K562 (cell line): ENCODE results near the gene VAPB. TPM values are rescaled to one million over a fixed set of nuclear protein-coding genes. Genes with fewer than 3 reads are reported as not detected.

ENCODE experiments used
- ATAC-seq: fragments of 200-7000 bp; cut with Tn5 transposase; 3 replicates; pipeline ENCODE4 v1.9.1; 2020; ENCODE audit warnings: moderate library complexity
- BruUV-seq: library from RNA; stranded (reverse); fragments of 400-500 nt; replicated peaks from 2 replicates; lab custom pipeline; 2021; lab: Mats Ljungman, UMichigan
- CTCF ChIA-PET: fragments of 300-600 bp; formaldehyde crosslinking; extraction: SDS; loops from one replicate; lab custom pipeline; 2021; ENCODE audit warnings: low intra/inter-chr PET ratio; lab: Yijun Ruan, JAX
- POLR2A ChIA-PET: fragments of 300-600, 350-650 bp; sonication (Branson Sonifier 250); formaldehyde crosslinking; extraction: SDS; loops from one replicate; lab custom pipeline; 2021; ENCODE audit warnings: antibody characterized with exemption, inconsistent platforms; lab: Yijun Ruan, JAX
- DNase-seq, 4 experiments: peaks; one replicate each; pipeline versions ENCODE4 v3.0.0 to v3.0.0-alpha.2; 2011 to 2018; ENCODE audit warnings: low spot score in 3 of 4, mixed read lengths in 3 of 4; ENCODE audit errors: extremely low read depth in 1 of 4
- FAIRE-seq: peaks from 2 replicates; lab custom pipeline; 2011; peaks lifted over from hg19 to GRCh38; lab: Jason Lieb, UNC
- H2AFZ ChIP-seq: 2 replicates; pipeline ENCODE4 v1.6.0; 2011; ENCODE audit warnings: low read depth, low read length, control low read depth, inconsistent platforms
- H3K27ac ChIP-seq: fragments of 200-600 bp; 3 replicates; pipeline ENCODE4 v1.8.0; 2011; ENCODE audit warnings: low read depth, mild to moderate bottlenecking, control low read depth, inconsistent platforms, low read length, moderate library complexity, mixed read lengths; ENCODE audit errors: extremely low read depth
- H3K27me3 ChIP-seq, 2 experiments: fragments of 300-600 bp in 1 of 2; 2 replicates in 1 of 2; 3 replicates in 1 of 2; pipeline versions ENCODE4 v1.6.0 to v1.8.0; 2011; ENCODE audit warnings: inconsistent platforms in 2 of 2, low read length in 2 of 2, mild to moderate bottlenecking in 1 of 2, mixed read lengths in 1 of 2, moderate library complexity in 1 of 2; ENCODE audit not compliant: control insufficient read depth in 2 of 2, insufficient read depth in 2 of 2
- H3K36me3 ChIP-seq: fragments of 300-600 bp; 3 replicates; pipeline ENCODE4 v1.8.0; 2011; ENCODE audit warnings: mild to moderate bottlenecking, low read length, inconsistent platforms; ENCODE audit not compliant: control insufficient read depth, insufficient read depth
- H3K4me1 ChIP-seq, 2 experiments: fragments of 200-600 bp in 1 of 2; replicated peaks in 1 of 2; 2 replicates in 1 of 2; 3 replicates in 1 of 2; pipeline versions ENCODE4 v1.5.1 to v1.8.0; 2011; ENCODE audit warnings: inconsistent platforms in 2 of 2, low read length in 2 of 2, mild to moderate bottlenecking in 1 of 2, mixed read lengths in 1 of 2, moderate library complexity in 1 of 2; ENCODE audit not compliant: control insufficient read depth in 2 of 2, insufficient read depth in 2 of 2
- H3K4me2 ChIP-seq: 2 replicates; pipeline ENCODE4 v1.6.1; 2011; ENCODE audit warnings: low read length, control low read depth, inconsistent platforms, mixed read lengths; ENCODE audit not compliant: insufficient read depth
- H3K4me3 ChIP-seq: fragments of 200-600 bp; sonication (generic), shearing (Covaris generic); 2 replicates; pipeline ENCODE4 v1.5.1; 2016; ENCODE audit warnings: control low read depth, inconsistent platforms
- H3K79me2 ChIP-seq: fragments of 200-600 bp; 3 replicates; pipeline ENCODE4 v1.8.0; 2011; ENCODE audit warnings: low read length, inconsistent platforms; ENCODE audit not compliant: control insufficient read depth, insufficient read depth
- H3K9ac ChIP-seq, 2 experiments: 2 replicates each; pipeline versions ENCODE4 v1.6.0 to v1.6.1; 2011; ENCODE audit warnings: low read depth in 2 of 2, low read length in 2 of 2, control low read depth in 1 of 2, inconsistent platforms in 1 of 2, mild to moderate bottlenecking in 1 of 2, mixed read lengths in 1 of 2; ENCODE audit not compliant: insufficient read depth in 1 of 2
- H3K9me1 ChIP-seq: one replicate; pipeline ENCODE4 v1.6.0; 2011; ENCODE audit warnings: inconsistent platforms, mild to moderate bottlenecking, low read length, moderate library complexity; ENCODE audit not compliant: control insufficient read depth, insufficient read depth
- H3K9me3 ChIP-seq: replicated peaks from 2 replicates; pipeline ENCODE4 v1.5.1; 2011; ENCODE audit warnings: low read depth, low read length, inconsistent platforms; ENCODE audit not compliant: control insufficient read depth, insufficient read depth
- H4K20me1 ChIP-seq: replicated peaks from 2 replicates; pipeline ENCODE4 v1.6.1; 2011; ENCODE audit warnings: low read length, inconsistent platforms, mixed read lengths; ENCODE audit not compliant: control insufficient read depth, insufficient read depth
- CBFA2T3 ChIP-seq: fragments of 450-650 bp; IDR thresholded peaks from 2 replicates; pipeline ENCODE4 v1.6.1; 2017
- CTCF ChIP-seq, 3 experiments: IDR thresholded peaks in 2 of 3; conservative IDR thresholded peaks in 1 of 3; 2 replicates each; pipeline ENCODE4 v1.5.1; 2011 to 2012; ENCODE audit warnings: low read length in 3 of 3, mild to moderate bottlenecking in 3 of 3, control low read depth in 2 of 3, improper control_type of control experiment in 1 of 3, inconsistent platforms in 1 of 3, low read depth in 1 of 3, mixed read lengths in 1 of 3, moderate library complexity in 1 of 3; ENCODE audit not compliant: insufficient read depth in 2 of 3
- NFXL1 ChIP-seq: fragments of 450-650 bp; formaldehyde crosslinking; IDR thresholded peaks from 2 replicates; pipeline ENCODE4 v1.4.0; 2021; ENCODE audit warnings: mild to moderate bottlenecking
- WGBS: fragments of 100-300 bp; shearing (Covaris generic); methylation state at CpG from one replicate; pipeline ENCODE4 v1.1.6; 2016; ENCODE audit warnings: low coverage, mixed read lengths; ENCODE audit not compliant: insufficient coverage; ENCODE audit errors: missing lambda C conversion rate; 5-methylcytosine and 5-hydroxymethylcytosine counted together
- in situ Hi-C: fragments of 300-500 bp; cut with MboI; formaldehyde crosslinking; loops from 4 replicates; pipeline ENCODE4 v1.15.0; 2018; ENCODE audit warnings: inconsistent platforms, mixed read lengths
- intact Hi-C: fragments of 100-400 bp; cut with micrococcal nuclease; formaldehyde crosslinking; loops from 2 replicates; pipeline ENCODE4 v1.14.2; 2022
- polyA plus RNA-seq, 8 experiments: library from polyadenylated mRNA; depleted of rRNA in 4 of 8; stranded (reverse) in 5 of 8; unstranded in 3 of 8; fragments of >200 nt; fragmentation: Nextera tagmentation in 2 of 8; fragmentation: Illumina TruSeq in 1 of 8; extraction: Ambion mirVana in 2 of 8; extraction: Trizol in 1 of 8; gene quantifications; 2 replicates each; pipeline versions ENCODE4 v1.2.1 to v1.2.3, GENCODE V29; 2011 to 2014; ENCODE audit warnings: inconsistent platforms in 1 of 8, missing spikeins in 1 of 8
- total RNA-seq, 7 experiments: library from RNA; depleted of rRNA in 6 of 7; stranded (reverse); fragments of >200 nt in 6 of 7; fragmentation: Illumina TruSeq in 2 of 7; extraction: Trizol in 2 of 7; gene quantifications; 2 replicates each; pipeline versions ENCODE4 v1.2.1 to v1.2.3, GENCODE V29; 2011 to 2021; ENCODE audit warnings: low replicate concordance in 1 of 7

Gene VAPB
- total and polyA plus RNA-seq, 9 of the 15 experiments (the other 6 are each of a cell fraction or from before 2014, with no cell fraction given), result 3.4 to 51.0 (median 27.9) TPM

- Histone ChIP-seq H3K9me1 (no peaks in the 10 kb centered on the region), H3K27me3 (peaks cover 2 to 33% of the 10 kb centered on the region in 2 experiments; a peak in 4 of 5 replicates), H3K9me3 (peaks cover 4% of the 10 kb centered on the region), H3K4me3 (no peak overlapping the region), H3K27ac (no peak overlapping the region), H3K36me3 (no peaks in the 10 kb centered on the region), H2AFZ (no peak overlapping the region), H4K20me1 (no peaks in the 10 kb centered on the region), H3K9ac (no peak overlapping the region), H3K4me1 (no peaks in the 10 kb centered on the region), H3K79me2 (no peaks in the 10 kb centered on the region), H3K4me2 (no peak overlapping the region)
- no TSS peak for BruUV-seq
- ChIA-PET CTCF (no interaction called here), POLR2A (no interaction called here)
- DNase-seq, result no peak
- ATAC-seq, result no peak
- FAIRE-seq, result no peak
- WGBS, result 0% methylated on average over 7 of the region's 7 CpGs
- TF ChIP-seq CBFA2T3 (no peak), CTCF (IDR thresholded peaks at IDR 0.05 in 2 of 3, conservative IDR thresholded peaks at IDR 0.05 in 1 of 3; ENCODE audit: insufficient read depth in 2 of 3, low read depth in 1 of 3, low read length in 3 of 3) (0 out of 6 replicates have a peak, but pooled peaks of 1 of the 3 experiments have one; percentile 3), NFXL1 (CRISPR knock-in tag) (no peak)
- in situ Hi-C loops (no loop called here), intact Hi-C loops (no loop called here)
These were observed 111.2 kb downstream of the VAPB start for GRCh38 chr20:58500256-58500655.

Other genes starting within 250 kb of the VAPB start
- not detected in 2 replicates for gene ANKRD60, start 160.6 kb upstream of the VAPB start, total RNA-seq (2014; rRNA removed)
- not detected in 2 replicates for gene ANKRD60, start 160.6 kb upstream of the VAPB start, total RNA-seq (2014; rRNA removed; fragmentation: Illumina TruSeq; extraction: Trizol)
- not detected in 2 replicates for gene ANKRD60, start 160.6 kb upstream of the VAPB start, total RNA-seq (2015; rRNA removed; fragmentation: Illumina TruSeq; extraction: Trizol)
- not detected in 2 replicates for gene ANKRD60, start 160.6 kb upstream of the VAPB start, total RNA-seq (2021)
- not detected in 2 replicates for gene ANKRD60, start 160.6 kb upstream of the VAPB start, polyA plus RNA-seq (2011; rRNA removed)
- gene ANKRD60, start 160.6 kb upstream of the VAPB start, polyA plus RNA-seq (2014; fragmentation: Illumina TruSeq; extraction: Trizol), result not detected in 2 replicates
- gene ANKRD60, start 160.6 kb upstream of the VAPB start, polyA plus RNA-seq (2014; fragmentation: Nextera tagmentation; extraction: Ambion mirVana), result not detected
- not detected in 2 replicates for gene ANKRD60, start 160.6 kb upstream of the VAPB start, polyA plus RNA-seq (2014; rRNA removed)
- 5.3 and 8.0 TPM in 2 replicates for gene RAB22A, start 79.5 kb upstream of the VAPB start, total RNA-seq (2014; rRNA removed)
- gene RAB22A, start 79.5 kb upstream of the VAPB start, total RNA-seq (2014; rRNA removed; fragmentation: Illumina TruSeq; extraction: Trizol), result 6.9 and 7.5 TPM in 2 replicates
- gene RAB22A, start 79.5 kb upstream of the VAPB start, total RNA-seq (2015; rRNA removed; fragmentation: Illumina TruSeq; extraction: Trizol), result 6.4 and 7.4 TPM in 2 replicates
- 6.7 and 7.3 TPM in 2 replicates for gene RAB22A, start 79.5 kb upstream of the VAPB start, total RNA-seq (2021)
- gene RAB22A, start 79.5 kb upstream of the VAPB start, polyA plus RNA-seq (2011; rRNA removed), result 5.7 and 7.6 TPM in 2 replicates
- 3.8 and 4.2 TPM in 2 replicates for gene RAB22A, start 79.5 kb upstream of the VAPB start, polyA plus RNA-seq (2014; fragmentation: Illumina TruSeq; extraction: Trizol)
- 1 to 10 TPM; 1.1 to 1.9 TPM for gene RAB22A, start 79.5 kb upstream of the VAPB start, polyA plus RNA-seq (2014; fragmentation: Nextera tagmentation; extraction: Ambion mirVana)
- gene RAB22A, start 79.5 kb upstream of the VAPB start, polyA plus RNA-seq (2014; rRNA removed), result 4.3 and 5.4 TPM in 2 replicates
- gene APCDD1L, start 126.2 kb downstream of the VAPB start, total RNA-seq (2014; rRNA removed), result not detected in 2 replicates
- gene APCDD1L, start 126.2 kb downstream of the VAPB start, total RNA-seq (2014; rRNA removed; fragmentation: Illumina TruSeq; extraction: Trizol), result not detected in 2 replicates
- not detected in 2 replicates for gene APCDD1L, start 126.2 kb downstream of the VAPB start, total RNA-seq (2015; rRNA removed; fragmentation: Illumina TruSeq; extraction: Trizol)
- not detected in 2 replicates for gene APCDD1L, start 126.2 kb downstream of the VAPB start, total RNA-seq (2021)
- gene APCDD1L, start 126.2 kb downstream of the VAPB start, polyA plus RNA-seq (2011; rRNA removed), result not detected in 2 replicates
- not detected in 2 replicates for gene APCDD1L, start 126.2 kb downstream of the VAPB start, polyA plus RNA-seq (2014; fragmentation: Illumina TruSeq; extraction: Trizol)
- not detected for gene APCDD1L, start 126.2 kb downstream of the VAPB start, polyA plus RNA-seq (2014; fragmentation: Nextera tagmentation; extraction: Ambion mirVana)
- not detected in 2 replicates for gene APCDD1L, start 126.2 kb downstream of the VAPB start, polyA plus RNA-seq (2014; rRNA removed)